OCI-LY1 (cell line): ENCODE measurements around the gene LSM14A.
A peak's percentile ranks its signal among the peaks of the same experiment; 100 is the strongest.

Experiments
- H2AFZ ChIP-seq: fragments of 200-600 bp; sonication (generic), shearing (Covaris generic); 2 replicates; pipeline ENCODE4 v1.6.0; 2014; ENCODE audit warnings: antibody characterized with exemption, mild to moderate bottlenecking, low read length
- H3F3A ChIP-seq: fragments of 200-600 bp; sonication (generic), shearing (Covaris generic); 2 replicates; pipeline ENCODE4 v1.6.0; 2014; ENCODE audit warnings: mild to moderate bottlenecking, antibody characterized with exemption, low read length, moderate library complexity; ENCODE audit not compliant: insufficient read depth
- H3K27ac ChIP-seq: fragments of 200-600 bp; sonication (generic); 2 replicates; pipeline ENCODE4 v1.5.1; 2014; ENCODE audit warnings: low read length, mixed run types, mild to moderate bottlenecking, low read depth; ENCODE audit not compliant: poor library complexity, severe bottlenecking
- H3K27me3 ChIP-seq: fragments of 200-600 bp; sonication (generic); 2 replicates; pipeline ENCODE4 v1.6.0; 2014; ENCODE audit warnings: antibody characterized with exemption, mild to moderate bottlenecking, low read length, moderate library complexity; ENCODE audit not compliant: insufficient read depth
- H3K36me3 ChIP-seq: fragments of 200-600 bp; sonication (generic); 2 replicates; pipeline ENCODE4 v1.6.1; 2014; ENCODE audit warnings: mild to moderate bottlenecking, antibody characterized with exemption, low read length, moderate library complexity, mixed read lengths; ENCODE audit not compliant: insufficient read depth
- H3K4me1 ChIP-seq: fragments of 200-600 bp; sonication (generic); 2 replicates; pipeline ENCODE4 v1.5.1; 2014; ENCODE audit warnings: mild to moderate bottlenecking, low read length, moderate library complexity; ENCODE audit not compliant: insufficient read depth, severe bottlenecking
- H3K4me2 ChIP-seq: fragments of 200-600 bp; sonication (generic), shearing (Covaris generic); 2 replicates; pipeline ENCODE4 v1.6.1; 2014; ENCODE audit warnings: low read length
- H3K4me3 ChIP-seq: fragments of 200-600 bp; sonication (generic); 2 replicates; pipeline ENCODE4 v1.5.1; 2014; ENCODE audit warnings: low read length, low read depth, mild to moderate bottlenecking, mixed read lengths; ENCODE audit not compliant: poor library complexity, severe bottlenecking
- H3K79me2 ChIP-seq: fragments of 200-600 bp; shearing (Covaris generic); 2 replicates; pipeline ENCODE4 v1.6.1; 2016; ENCODE audit warnings: mixed run types, low read length, mixed read lengths; ENCODE audit not compliant: insufficient read depth
- H3K9ac ChIP-seq: fragments of 200-600 bp; sonication (generic), shearing (Covaris generic); 2 replicates; pipeline ENCODE4 v1.6.1; 2014; ENCODE audit warnings: mild to moderate bottlenecking, low read length, mixed read lengths
- H3K9me2 ChIP-seq: fragments of 200-600 bp; sonication (generic), shearing (Covaris generic); 2 replicates; pipeline ENCODE4 v1.6.1; 2014; ENCODE audit warnings: low read depth, mild to moderate bottlenecking, low read length, mixed read lengths
- H3K9me3 ChIP-seq: fragments of 200-600 bp; shearing (Covaris generic); 2 replicates; pipeline ENCODE4 v1.6.1; 2014; ENCODE audit warnings: low read length, mixed read lengths
- H4K20me1 ChIP-seq: fragments of 200-600 bp; sonication (generic), shearing (Covaris generic); 2 replicates; pipeline ENCODE4 v1.6.0; 2016; ENCODE audit warnings: mild to moderate bottlenecking, low read length; ENCODE audit not compliant: insufficient read depth
- CTCF ChIP-seq: fragments of 200-600 bp; sonication (generic), shearing (Covaris generic); IDR thresholded peaks from 2 replicates; pipeline ENCODE4 v1.5.1; 2017; ENCODE audit warnings: mild to moderate bottlenecking, antibody characterized with exemption, low read length, moderate library complexity, mixed read lengths
- EZH2 ChIP-seq: fragments of 200-600 bp; sonication (generic), shearing (Covaris generic); IDR thresholded peaks from 2 replicates; pipeline ENCODE4 v1.8.0; 2017; ENCODE audit warnings: borderline replicate concordance, mixed run types, mild to moderate bottlenecking, antibody characterized with exemption, low read length, moderate library complexity, mixed read lengths

LSM14A gene

GRCh38 chr19:34217952-34218817, 45.9 kb downstream of the LSM14A start:
- Histone ChIP-seq H3K4me2 (peak overlapping the region; percentile 31; the same call in 1 of the 2 replicates), H3K27ac (peak overlapping the region; percentile 81), H3K9ac (no peak overlapping the region; the same call in 1 of the 2 replicates), H2AFZ (no peak overlapping the region), H3K9me2 (no peaks in the 10 kb centered on the region), H3K27me3 (no peaks in the 10 kb centered on the region), H3F3A (no peaks in the 10 kb centered on the region), H3K4me1 (peaks cover 26% of the 10 kb centered on the region), H3K79me2 (no peaks in the 10 kb centered on the region), H3K9me3 (no peaks in the 10 kb centered on the region), H3K4me3 (no peak overlapping the region), H3K36me3 (peaks cover 67% of the 10 kb centered on the region), H4K20me1 (no peaks in the 10 kb centered on the region)
- TF ChIP-seq EZH2 = no peak
- no peak for TF ChIP-seq CTCF

DNA sequence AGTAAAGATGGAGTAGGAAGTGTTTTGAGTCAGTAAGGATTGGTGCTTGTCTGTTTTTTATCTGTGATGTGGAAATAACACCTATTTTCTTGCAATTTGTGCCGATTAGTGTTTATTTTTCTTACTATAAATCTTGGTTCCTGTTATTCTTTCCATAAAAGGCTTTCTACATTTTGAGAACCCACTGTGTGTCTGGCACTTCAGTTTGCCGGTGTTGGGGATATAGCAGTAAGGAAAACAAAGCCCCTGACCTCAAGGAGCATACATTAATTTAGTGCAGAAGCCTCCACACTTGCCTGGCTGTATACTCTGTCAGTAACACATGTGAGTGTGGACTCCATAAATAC, 46.5 kb downstream of the LSM14A start:
- Histone ChIP-seq H3K79me2 (no peaks in the 10 kb centered on the region), H2AFZ (no peak overlapping the region), H3K9me2 (no peaks in the 10 kb centered on the region), H3K9me3 (no peaks in the 10 kb centered on the region), H3K4me1 (peaks cover 26% of the 10 kb centered on the region), H3K27ac (peak overlapping the region; percentile 81), H3K27me3 (no peaks in the 10 kb centered on the region), H3K4me3 (no peak overlapping the region), H3K36me3 (peaks cover 70% of the 10 kb centered on the region), H3K4me2 (peak overlapping the region; percentile 16; the same call in 1 of the 2 replicates), H4K20me1 (no peaks in the 10 kb centered on the region), H3K9ac (no peak overlapping the region; the same call in 1 of the 2 replicates), H3F3A (no peaks in the 10 kb centered on the region)
- TF ChIP-seq EZH2 = no peak
- TF ChIP-seq CTCF = no peak

GRCh38 chr19:34220472-34221063, 48.3 kb downstream of the LSM14A start:
- H2AFZ ChIP-seq = no peak overlapping the region
- H3K36me3 ChIP-seq = peaks cover 77% of the 10 kb centered on the region
- peak; percentile 79 for TF ChIP-seq CTCF
- no peak for TF ChIP-seq EZH2
- no peaks in the 10 kb centered on the region for H3K27me3 ChIP-seq
- H3F3A ChIP-seq = no peaks in the 10 kb centered on the region
- H3K9me2 ChIP-seq = no peaks in the 10 kb centered on the region
- no peak overlapping the region for H3K27ac ChIP-seq
- peaks cover 26% of the 10 kb centered on the region for H3K4me1 ChIP-seq
- H3K4me2 ChIP-seq = no peak overlapping the region
- H4K20me1 ChIP-seq = no peaks in the 10 kb centered on the region
- no peaks in the 10 kb centered on the region for H3K79me2 ChIP-seq
- H3K4me3 ChIP-seq = no peak overlapping the region
- no peak overlapping the region for H3K9ac ChIP-seq
- H3K9me3 ChIP-seq = no peaks in the 10 kb centered on the region
